ENCODE measurements around the gene AHI1. TPM values are rescaled to one million over a fixed set of nuclear protein-coding genes. Genes with fewer than 3 reads are reported as not detected.

AHI1 gene
- polyA plus RNA-seq, 1 donor (not counting 4 experiments of a cell fraction or from before 2014, with no cell fraction given): 7.0 TPM

DNA sequence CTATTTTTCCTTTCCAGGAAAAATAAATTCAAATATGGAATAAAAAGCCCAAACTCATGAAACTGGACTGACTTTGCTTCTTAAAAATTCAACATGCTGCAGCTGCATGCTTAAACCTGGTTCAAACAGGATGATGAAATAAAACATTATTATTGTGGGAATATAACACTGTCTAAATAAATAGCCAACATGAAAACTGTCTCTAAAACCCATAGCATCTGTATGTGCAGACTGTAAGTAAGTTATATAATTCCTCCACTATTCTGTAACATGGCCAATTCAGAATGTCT lies 30.4 kb upstream of the AHI1 start:
- Histone ChIP-seq H4K20me1 (ENCODE audit: control insufficient read depth, extremely low read depth, insufficient read depth, low read length) (no peaks in the 10 kb centered on the region), H3K4me1 (ENCODE audit: control insufficient read depth, extremely low read depth, insufficient read depth, low read length) (no peaks in the 10 kb centered on the region), H3K27ac (ENCODE audit: control insufficient read depth, insufficient read depth, low read length) (no peak overlapping the region), H3K9me3 (ENCODE audit: control insufficient read depth, low read depth, low read length) (no peaks in the 10 kb centered on the region), H3K79me2 (ENCODE audit: control insufficient read depth, insufficient read depth, low read length) (no peaks in the 10 kb centered on the region), H3K9me1 (ENCODE audit: control insufficient read depth, extremely low read depth, insufficient read depth, low read length) (no peaks in the 10 kb centered on the region), H2AFZ (ENCODE audit: control insufficient read depth, low read length) (no peak overlapping the region), H3K36me3 (ENCODE audit: control insufficient read depth in 2 of 2, extremely low read depth in 1 of 2, insufficient read depth in 2 of 2, low read length in 2 of 2) (no peaks in the 10 kb centered on the region), H3K4me2 (ENCODE audit: control insufficient read depth, extremely low read depth, insufficient read depth, low read depth, low read length) (no peak overlapping the region), H3K4me3 (ENCODE audit: control insufficient read depth in 2 of 3, extremely low read depth in 1 of 3, insufficient read depth in 2 of 3, low read depth in 1 of 3, low read length in 3 of 3) (no peak overlapping the region), H3K9ac (ENCODE audit: control insufficient read depth, extremely low read depth, insufficient read depth, low read length) (no peak overlapping the region), H3K27me3 (ENCODE audit: control insufficient read depth, extremely low read depth, insufficient read depth, low read length) (no peaks in the 10 kb centered on the region)
- no peak for DNase-seq (ENCODE audit: low read depth, low spot score)
- dilution Hi-C loops (cut with MboI; ENCODE audit: extremely low pct_ligation_motif_present, low sequenced_read_pairs): no loop called here
- TF ChIP-seq, protein P1, sequence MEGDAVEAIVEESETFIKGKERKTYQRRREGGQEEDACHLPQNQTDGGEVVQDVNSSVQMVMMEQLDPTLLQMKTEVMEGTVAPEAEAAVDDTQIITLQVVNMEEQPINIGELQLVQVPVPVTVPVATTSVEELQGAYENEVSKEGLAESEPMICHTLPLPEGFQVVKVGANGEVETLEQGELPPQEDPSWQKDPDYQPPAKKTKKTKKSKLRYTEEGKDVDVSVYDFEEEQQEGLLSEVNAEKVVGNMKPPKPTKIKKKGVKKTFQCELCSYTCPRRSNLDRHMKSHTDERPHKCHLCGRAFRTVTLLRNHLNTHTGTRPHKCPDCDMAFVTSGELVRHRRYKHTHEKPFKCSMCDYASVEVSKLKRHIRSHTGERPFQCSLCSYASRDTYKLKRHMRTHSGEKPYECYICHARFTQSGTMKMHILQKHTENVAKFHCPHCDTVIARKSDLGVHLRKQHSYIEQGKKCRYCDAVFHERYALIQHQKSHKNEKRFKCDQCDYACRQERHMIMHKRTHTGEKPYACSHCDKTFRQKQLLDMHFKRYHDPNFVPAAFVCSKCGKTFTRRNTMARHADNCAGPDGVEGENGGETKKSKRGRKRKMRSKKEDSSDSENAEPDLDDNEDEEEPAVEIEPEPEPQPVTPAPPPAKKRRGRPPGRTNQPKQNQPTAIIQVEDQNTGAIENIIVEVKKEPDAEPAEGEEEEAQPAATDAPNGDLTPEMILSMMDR (optimal IDR thresholded peaks at IDR 0.05 in 1 of 3, IDR thresholded peaks at IDR 0.05 in 1 of 3, conservative IDR thresholded peaks at IDR 0.05 in 1 of 3; ENCODE audit: extremely low read depth in 1 of 3, insufficient read depth in 2 of 3, low read length in 3 of 3): no peak
- TF ChIP-seq EZH2 (IDR thresholded peaks at IDR 0.05; ENCODE audit: low read length): no peak
- FAIRE-seq: no peak

DNA sequence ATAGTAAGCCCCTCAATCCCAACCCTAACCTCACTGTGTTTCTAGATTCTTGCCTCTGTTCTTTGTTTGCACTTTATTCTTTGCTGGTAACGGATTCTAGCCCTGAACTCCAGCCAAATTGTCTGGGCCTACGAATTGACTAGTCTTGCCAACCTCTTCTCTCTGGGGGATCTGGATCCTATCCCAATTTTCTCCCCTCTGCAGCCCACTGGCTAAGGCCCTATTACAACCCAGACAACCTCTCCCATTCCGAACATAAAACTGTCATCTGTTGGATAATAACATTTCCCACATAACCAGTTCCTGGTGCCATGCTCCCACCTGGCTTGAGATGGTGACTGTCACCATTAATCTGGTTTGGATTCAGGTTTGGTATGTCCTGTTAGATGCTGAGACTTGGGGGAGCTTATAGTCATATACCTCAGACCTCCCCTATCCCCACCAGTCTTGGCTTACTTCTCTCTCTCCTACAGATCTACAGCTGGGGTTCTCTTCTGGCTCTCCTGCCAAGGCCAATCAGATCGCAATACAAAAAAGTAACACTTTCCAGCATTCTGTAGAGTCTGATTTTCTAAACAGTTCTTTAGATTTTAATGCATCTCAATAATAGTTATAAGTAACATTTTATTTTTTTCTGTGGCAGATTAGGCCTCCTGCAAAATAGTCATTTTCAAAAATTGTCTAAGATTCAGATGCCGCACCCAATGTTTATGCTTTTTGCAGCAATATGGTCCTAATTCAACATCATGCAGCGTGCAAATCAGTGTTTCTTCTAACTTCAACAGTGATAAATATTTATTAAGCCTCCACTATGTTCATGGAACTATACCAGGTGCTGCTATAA lies 29.8 kb upstream of the AHI1 start:
- TF ChIP-seq, protein P1 (optimal IDR thresholded peaks at IDR 0.05 in 1 of 3, IDR thresholded peaks at IDR 0.05 in 1 of 3, conservative IDR thresholded peaks at IDR 0.05 in 1 of 3; ENCODE audit: extremely low read depth in 1 of 3, insufficient read depth in 2 of 3, low read length in 3 of 3): no peak
- TF ChIP-seq EZH2 (IDR thresholded peaks at IDR 0.05; ENCODE audit: low read length): no peak
- Histone ChIP-seq H3K36me3 (ENCODE audit: control insufficient read depth in 2 of 2, extremely low read depth in 1 of 2, insufficient read depth in 2 of 2, low read length in 2 of 2) (no peaks in the 10 kb centered on the region), H3K4me1 (ENCODE audit: control insufficient read depth, extremely low read depth, insufficient read depth, low read length) (no peaks in the 10 kb centered on the region), H3K79me2 (ENCODE audit: control insufficient read depth, insufficient read depth, low read length) (no peaks in the 10 kb centered on the region), H3K9ac (ENCODE audit: control insufficient read depth, extremely low read depth, insufficient read depth, low read length) (no peak overlapping the region), H3K9me3 (ENCODE audit: control insufficient read depth, low read depth, low read length) (no peaks in the 10 kb centered on the region), H3K4me3 (ENCODE audit: control insufficient read depth in 2 of 3, extremely low read depth in 1 of 3, insufficient read depth in 2 of 3, low read depth in 1 of 3, low read length in 3 of 3) (no peak overlapping the region), H3K27me3 (ENCODE audit: control insufficient read depth, extremely low read depth, insufficient read depth, low read length) (no peaks in the 10 kb centered on the region), H4K20me1 (ENCODE audit: control insufficient read depth, extremely low read depth, insufficient read depth, low read length) (no peaks in the 10 kb centered on the region), H3K9me1 (ENCODE audit: control insufficient read depth, extremely low read depth, insufficient read depth, low read length) (no peaks in the 10 kb centered on the region), H3K27ac (ENCODE audit: control insufficient read depth, insufficient read depth, low read length) (no peak overlapping the region), H3K4me2 (ENCODE audit: control insufficient read depth, extremely low read depth, insufficient read depth, low read depth, low read length) (no peak overlapping the region), H2AFZ (ENCODE audit: control insufficient read depth, low read length) (no peak overlapping the region)
- DNase-seq (ENCODE audit: low read depth, low spot score) (no peak), FAIRE-seq (no peak)
- dilution Hi-C loops (cut with MboI; ENCODE audit: extremely low pct_ligation_motif_present, low sequenced_read_pairs): no loop called here

All from keratinocyte (primary cell).